GM13977 (cell line): ENCODE measurements around the gene POU3F3.

ENCODE experiments used
- DNase-seq: peaks from one replicate; pipeline ENCODE4 v3.0.0; 2012; ENCODE audit warnings: low spot score
- in situ Hi-C: fragments of 300-500 bp; cut with MboI; formaldehyde crosslinking; loops from one replicate; pipeline ENCODE4 v1.12.0; 2022; ENCODE audit warnings: low sequenced_read_pairs, low pct_unique_long_range_greater_than_20kb, mixed read lengths, inconsistent platforms; ENCODE audit not compliant: unreplicated experiment
- TF ChIP-seq, protein P1 (sequence below): IDR thresholded peaks from 2 replicates; pipeline ENCODE4 v1.5.1; 2012; ENCODE audit warnings: mild to moderate bottlenecking, control low read depth; ENCODE audit not compliant: insufficient read depth; ENCODE audit errors: extremely low read depth, missing control alignments

POU3F3 gene

GRCh38 chr2:104851291-104852089 is 2.4 kb upstream of the POU3F3 start:
- peak; percentile 31 for DNase-seq
- in situ Hi-C loops = loop anchor here (25.0 kb wide), 1 partner anchor 1689 kb away; no protein-coding TSS in a partner anchor
- TF ChIP-seq, protein P1, sequence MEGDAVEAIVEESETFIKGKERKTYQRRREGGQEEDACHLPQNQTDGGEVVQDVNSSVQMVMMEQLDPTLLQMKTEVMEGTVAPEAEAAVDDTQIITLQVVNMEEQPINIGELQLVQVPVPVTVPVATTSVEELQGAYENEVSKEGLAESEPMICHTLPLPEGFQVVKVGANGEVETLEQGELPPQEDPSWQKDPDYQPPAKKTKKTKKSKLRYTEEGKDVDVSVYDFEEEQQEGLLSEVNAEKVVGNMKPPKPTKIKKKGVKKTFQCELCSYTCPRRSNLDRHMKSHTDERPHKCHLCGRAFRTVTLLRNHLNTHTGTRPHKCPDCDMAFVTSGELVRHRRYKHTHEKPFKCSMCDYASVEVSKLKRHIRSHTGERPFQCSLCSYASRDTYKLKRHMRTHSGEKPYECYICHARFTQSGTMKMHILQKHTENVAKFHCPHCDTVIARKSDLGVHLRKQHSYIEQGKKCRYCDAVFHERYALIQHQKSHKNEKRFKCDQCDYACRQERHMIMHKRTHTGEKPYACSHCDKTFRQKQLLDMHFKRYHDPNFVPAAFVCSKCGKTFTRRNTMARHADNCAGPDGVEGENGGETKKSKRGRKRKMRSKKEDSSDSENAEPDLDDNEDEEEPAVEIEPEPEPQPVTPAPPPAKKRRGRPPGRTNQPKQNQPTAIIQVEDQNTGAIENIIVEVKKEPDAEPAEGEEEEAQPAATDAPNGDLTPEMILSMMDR = no peak

- no peak for DNase-seq
- in situ Hi-C loops = loop anchor here (25.0 kb wide), 1 partner anchor 1690 kb away; no protein-coding TSS in a partner anchor
- TF ChIP-seq, protein P1 = no peak
Observed at GRCh38 chr2:104852090-104852666, 1.7 kb upstream of the POU3F3 start.

DNA sequence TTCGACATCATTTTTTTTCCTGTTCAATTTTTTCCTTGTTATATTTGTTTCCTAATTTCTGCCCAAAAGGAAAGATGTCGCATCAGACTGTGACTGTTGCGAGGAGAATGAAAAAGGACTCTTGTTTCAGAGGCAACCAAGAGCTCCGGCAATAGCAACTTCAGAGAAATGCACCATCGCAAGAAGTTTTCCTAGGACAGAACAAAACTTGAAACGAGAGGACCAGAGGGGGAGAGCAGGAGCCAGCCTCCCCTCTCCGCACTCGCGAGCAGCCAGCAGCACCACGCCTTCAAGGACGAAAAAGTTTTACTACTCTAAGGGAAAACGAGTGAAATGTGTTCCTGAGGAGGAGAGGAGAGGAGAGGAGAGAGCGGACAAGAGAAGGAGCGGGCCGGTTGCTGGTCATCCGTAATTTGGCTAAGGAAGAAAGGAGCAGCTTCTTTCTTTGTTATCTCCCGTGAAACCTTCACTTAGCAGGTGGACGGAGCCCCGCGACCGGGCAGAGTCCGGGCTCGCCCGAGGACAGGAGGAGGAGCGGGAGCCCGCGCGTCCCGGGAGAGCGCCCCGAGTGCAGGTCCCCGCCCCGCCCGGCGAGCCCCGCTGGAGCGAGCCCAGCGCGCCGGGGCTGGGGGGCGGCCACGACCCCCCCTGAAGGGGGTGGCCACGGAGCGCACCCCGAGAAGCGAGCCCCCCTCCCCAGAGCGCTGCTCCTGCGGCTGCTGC is 744 bp downstream of the POU3F3 start:
- in situ Hi-C loops = loop anchor here (25.0 kb wide), 1 partner anchor 1692 kb away; no protein-coding TSS in a partner anchor
- TF ChIP-seq, protein P1 = no peak
- peak; percentile 47 for DNase-seq

GRCh38 chr2:104855221-104856085 is 1.5 kb downstream of the POU3F3 start:
- TF ChIP-seq, protein P1 = no peak
- peak; percentile 27 for DNase-seq
- in situ Hi-C loops = loop anchor here (25.0 kb wide), 1 partner anchor 1693 kb away; no protein-coding TSS in a partner anchor

DNA sequence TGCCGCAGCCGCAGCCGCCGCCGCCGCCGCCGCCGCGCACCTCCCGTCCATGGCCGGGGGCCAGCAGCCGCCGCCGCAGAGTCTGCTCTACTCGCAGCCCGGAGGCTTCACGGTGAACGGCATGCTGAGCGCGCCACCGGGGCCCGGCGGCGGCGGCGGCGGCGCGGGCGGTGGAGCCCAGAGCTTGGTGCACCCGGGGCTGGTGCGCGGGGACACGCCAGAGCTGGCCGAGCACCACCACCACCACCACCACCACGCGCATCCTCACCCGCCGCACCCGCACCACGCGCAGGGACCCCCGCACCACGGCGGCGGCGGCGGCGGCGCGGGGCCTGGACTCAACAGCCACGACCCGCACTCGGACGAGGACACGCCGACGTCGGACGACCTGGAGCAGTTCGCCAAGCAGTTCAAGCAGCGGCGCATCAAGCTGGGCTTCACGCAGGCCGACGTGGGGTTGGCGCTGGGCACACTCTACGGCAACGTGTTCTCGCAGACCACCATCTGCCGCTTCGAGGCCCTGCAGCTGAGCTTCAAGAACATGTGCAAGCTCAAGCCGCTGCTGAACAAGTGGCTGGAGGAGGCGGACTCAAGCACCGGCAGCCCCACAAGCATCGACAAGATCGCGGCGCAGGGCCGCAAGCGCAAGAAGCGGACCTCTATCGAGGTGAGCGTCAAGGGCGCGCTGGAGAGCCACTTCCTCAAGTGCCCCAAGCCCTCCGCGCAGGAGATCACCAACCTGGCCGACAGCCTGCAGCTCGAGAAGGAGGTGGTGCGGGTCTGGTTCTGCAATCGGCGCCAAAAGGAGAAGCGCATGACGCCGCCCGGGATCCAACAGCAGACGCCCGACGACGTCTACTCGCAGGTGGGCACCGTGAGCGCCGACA is 2.4 kb downstream of the POU3F3 start:
- in situ Hi-C loops = loop anchor here (25.0 kb wide), 1 partner anchor 1694 kb away; no protein-coding TSS in a partner anchor
- TF ChIP-seq, protein P1 = no peak
- peak; percentile 50 for DNase-seq
